Right kidney (tissue), 1 donor: ENCODE measurements around the gene MRPL46.
"Not testable (repeated sequence)": the region's sequence is repeated elsewhere in the genome, so short reads cannot be mapped to it uniquely, and the experiment has no call there.

Experiments used
- DNase-seq: peaks from one replicate; pipeline ENCODE4 v3.0.0-alpha.2; 2016

The MRPL46 gene

GRCh38 chr15:88480981-88481380 lies 13.8 kb upstream of the MRPL46 start:
- DNase-seq: no peak

- no peak for DNase-seq
Measured at GRCh38 chr15:88479169-88479568, 12.0 kb upstream of the MRPL46 start.

GRCh38 chr15:88477904-88478303 lies 10.7 kb upstream of the MRPL46 start:
- DNase-seq: no peak

GRCh38 chr15:88477126-88477525 lies 9.9 kb upstream of the MRPL46 start:
- no peak for DNase-seq

- peak; percentile 19 for DNase-seq
Measured at GRCh38 chr15:88476635-88477060, 9.5 kb upstream of the MRPL46 start.

GRCh38 chr15:88473661-88474293 lies 6.6 kb upstream of the MRPL46 start:
- not testable (repeated sequence) for DNase-seq

GRCh38 chr15:88472225-88472624 lies 5.0 kb upstream of the MRPL46 start:
- DNase-seq: no peak

- no peak for DNase-seq
Measured at GRCh38 chr15:88470625-88471372, 3.6 kb upstream of the MRPL46 start.

GRCh38 chr15:88469321-88469720 lies 2.1 kb upstream of the MRPL46 start:
- no peak for DNase-seq

- DNase-seq: not testable (repeated sequence)
Measured at GRCh38 chr15:88468721-88469120, 1.5 kb upstream of the MRPL46 start.

- DNase-seq: no peak
Measured at GRCh38 chr15:88467935-88468528, 844 bp upstream of the MRPL46 start.

GRCh38 chr15:88465633-88466224 lies 1.5 kb downstream of the MRPL46 start:
- no peak for DNase-seq

- DNase-seq: no peak
Measured at GRCh38 chr15:88463870-88464532, 3.2 kb downstream of the MRPL46 start.

GRCh38 chr15:88456733-88457132 lies 10.5 kb downstream of the MRPL46 start:
- DNase-seq: no peak

GRCh38 chr15:88454867-88455810 lies 12.0 kb downstream of the MRPL46 start:
- DNase-seq: peak; percentile 34

- no peak for DNase-seq
Measured at GRCh38 chr15:88454236-88454635, 13.0 kb downstream of the MRPL46 start.

- DNase-seq: no peak
Measured at GRCh38 chr15:88453651-88454050, 13.5 kb downstream of the MRPL46 start.

GRCh38 chr15:88450125-88450798 lies 16.9 kb downstream of the MRPL46 start:
- peak; percentile 31 for DNase-seq

GRCh38 chr15:88449581-88449980 lies 17.6 kb downstream of the MRPL46 start:
- no peak for DNase-seq

- DNase-seq: no peak
Measured at GRCh38 chr15:88448991-88449461, 18.2 kb downstream of the MRPL46 start.

- no peak for DNase-seq
Measured at GRCh38 chr15:88447741-88448140, 19.4 kb downstream of the MRPL46 start.
